Left renal cortex interstitium (tissue), 4 donors: ENCODE data around the gene SLIT1. TPM values are rescaled to one million over a fixed set of nuclear protein-coding genes. Genes with fewer than 3 reads are reported as not detected.

Experiments
- DNase-seq, 4 donors: peaks; one replicate each; pipeline ENCODE4 v3.0.0-alpha.2; 2013; ENCODE audit warnings: low read depth in 4 of 4, low spot score in 2 of 4, missing footprints in 1 of 4
- polyA plus RNA-seq, 4 donors: library from polyadenylated mRNA; unstranded; fragments of 120-200 nt; gene quantifications; one replicate each; pipeline ENCODE4 v1.2.1, GENCODE V29; 2013; ENCODE audit not compliant: insufficient read length in 4 of 4

The SLIT1 gene
- polyA plus RNA-seq, 4 donors: 5.8 to 9.7 (median 7.2) TPM

GRCh38 chr10:97175586-97175985 is 10.2 kb downstream of the SLIT1 start:
- DNase-seq: no peak

GRCh38 chr10:97174941-97175340 is 10.8 kb downstream of the SLIT1 start:
- DNase-seq: no peak

- DNase-seq: no peak
Observed at GRCh38 chr10:97174276-97174775, 11.4 kb downstream of the SLIT1 start.

- no peak for DNase-seq
Observed at GRCh38 chr10:97173036-97173435, 12.7 kb downstream of the SLIT1 start.

- no peak for DNase-seq
Observed at GRCh38 chr10:97171001-97171400, 14.8 kb downstream of the SLIT1 start.

- DNase-seq: no peak
Observed at GRCh38 chr10:97169911-97170693, 15.7 kb downstream of the SLIT1 start.

- no peak for DNase-seq
Observed at GRCh38 chr10:97169063-97169462, 16.7 kb downstream of the SLIT1 start.

- no peak for DNase-seq
Observed at GRCh38 chr10:97168645-97169044, 17.1 kb downstream of the SLIT1 start.

GRCh38 chr10:97165499-97165898 is 20.3 kb downstream of the SLIT1 start:
- no peak for DNase-seq

- DNase-seq: no peak
Observed at GRCh38 chr10:97163781-97164501, 21.8 kb downstream of the SLIT1 start.

- DNase-seq: no peak
Observed at GRCh38 chr10:97163181-97163580, 22.6 kb downstream of the SLIT1 start.

GRCh38 chr10:97159646-97160305 is 26.0 kb downstream of the SLIT1 start:
- no peak for DNase-seq

- no peak for DNase-seq
Observed at GRCh38 chr10:97157578-97158095, 28.1 kb downstream of the SLIT1 start.

- no peak for DNase-seq
Observed at GRCh38 chr10:97154781-97155180, 31.0 kb downstream of the SLIT1 start.

- no peak for DNase-seq
Observed at GRCh38 chr10:97154162-97154561, 31.6 kb downstream of the SLIT1 start.

GRCh38 chr10:97153270-97153850 is 32.4 kb downstream of the SLIT1 start:
- no peak for DNase-seq

- DNase-seq: no peak
Observed at GRCh38 chr10:97151307-97151914, 34.3 kb downstream of the SLIT1 start.

- no peak for DNase-seq
Observed at GRCh38 chr10:97150616-97151015, 35.1 kb downstream of the SLIT1 start.

- peak in 1 of 4 donors; percentile 46 for DNase-seq
Observed at GRCh38 chr10:97150013-97150595, 35.7 kb downstream of the SLIT1 start.

- no peak for DNase-seq
Observed at GRCh38 chr10:97149079-97149531, 36.7 kb downstream of the SLIT1 start.
